Activated naive CD8-positive, alpha-beta T cell treated with anti-CD3 and anti-CD28 coated beads for 36 hours (primary cell): ENCODE results near the gene ACOT4. TPM values are rescaled to one million over a fixed set of nuclear protein-coding genes. Genes with fewer than 3 reads are reported as not detected.
A peak's percentile ranks its signal among the peaks of the same experiment; 100 is the strongest.
"Not testable (repeated sequence)": the region's sequence is repeated elsewhere in the genome, so short reads cannot be mapped to it uniquely, and the experiment has no call there.

ENCODE experiments used
- DNase-seq: peaks from one replicate; pipeline ENCODE4 v3.0.0; 2021
- H3K27ac Mint-ChIP-seq: one replicate; pipeline ENCODE4 v1.8.0; 2022; ENCODE audit warnings: mild to moderate bottlenecking, moderate library complexity, mixed read lengths
- H3K27me3 Mint-ChIP-seq: one replicate; pipeline ENCODE4 v1.8.0; 2022; ENCODE audit warnings: mild to moderate bottlenecking, mixed read lengths
- H3K36me3 Mint-ChIP-seq: one replicate; pipeline ENCODE4 v1.8.0; 2021; ENCODE audit warnings: mild to moderate bottlenecking, mixed read lengths
- H3K4me1 Mint-ChIP-seq: one replicate; pipeline ENCODE4 v1.8.0; 2021; ENCODE audit warnings: mixed read lengths
- H3K4me3 Mint-ChIP-seq: one replicate; pipeline ENCODE4 v1.8.0; 2022; ENCODE audit warnings: mild to moderate bottlenecking, moderate library complexity, mixed read lengths
- H3K9me3 Mint-ChIP-seq: one replicate; pipeline ENCODE4 v1.8.0; 2022; ENCODE audit warnings: mixed read lengths
- total RNA-seq, 2 experiments: library from RNA; stranded (reverse); gene quantifications; one replicate each; pipeline ENCODE4 v1.2.3, GENCODE V29; 2021

The ACOT4 gene
- total RNA-seq, 2 experiments from 2014 or later = 2.0 to 2.4 TPM

GRCh38 chr14:73569185-73569958, 22.3 kb upstream of the ACOT4 start, which contains the start of gene ACOT2:
TSS of gene ACOT2 (plus strand) at chr14:73569213. CDS start at chr14:73569241, 28 bp downstream.
- H3K9me3 Mint-ChIP-seq, H3K27me3 Mint-ChIP-seq: not testable (repeated sequence)
- Mint-ChIP-seq H3K36me3 (peaks cover 39% of the 10 kb centered on the region), H3K4me3 (peak within 1 kb of the TSS; percentile 91), H3K27ac (peak within 1 kb of the TSS; percentile 98), H3K4me1 (peaks cover 37% of the 10 kb centered on the region)
- peak; percentile 89 for DNase-seq

GRCh38 chr14:73570913-73571312, 20.8 kb upstream of the ACOT4 start:
- H3K36me3 Mint-ChIP-seq = peaks cover 35% of the 10 kb centered on the region
- peaks cover 26% of the 10 kb centered on the region for H3K4me1 Mint-ChIP-seq
- not testable (repeated sequence) for H3K9me3 Mint-ChIP-seq, H3K4me3 Mint-ChIP-seq, H3K27ac Mint-ChIP-seq, H3K27me3 Mint-ChIP-seq
- peak; percentile 68 for DNase-seq

- not testable (repeated sequence) for H3K27me3 Mint-ChIP-seq, H3K27ac Mint-ChIP-seq, DNase-seq, H3K4me3 Mint-ChIP-seq, H3K9me3 Mint-ChIP-seq
- peaks cover 19% of the 10 kb centered on the region for H3K36me3 Mint-ChIP-seq
- H3K4me1 Mint-ChIP-seq = peaks cover 13% of the 10 kb centered on the region
Measured at GRCh38 chr14:73573034-73573433, 18.6 kb upstream of the ACOT4 start.

- not testable (repeated sequence) for H3K9me3 Mint-ChIP-seq, H3K27ac Mint-ChIP-seq, H3K4me1 Mint-ChIP-seq, H3K27me3 Mint-ChIP-seq, H3K4me3 Mint-ChIP-seq, DNase-seq
- H3K36me3 Mint-ChIP-seq = peaks cover 13% of the 10 kb centered on the region
Measured at GRCh38 chr14:73573740-73574139, 17.9 kb upstream of the ACOT4 start.

GRCh38 chr14:73574251-73574650, 17.4 kb upstream of the ACOT4 start:
- not testable (repeated sequence) for H3K27me3 Mint-ChIP-seq, H3K4me3 Mint-ChIP-seq, DNase-seq, H3K27ac Mint-ChIP-seq, H3K9me3 Mint-ChIP-seq, H3K4me1 Mint-ChIP-seq
- H3K36me3 Mint-ChIP-seq = peaks cover 13% of the 10 kb centered on the region

- Mint-ChIP-seq H3K4me1 (no peaks in the 10 kb centered on the region), H3K4me3 (no peak overlapping the region), H3K27ac (no peak overlapping the region), H3K27me3 (no peaks in the 10 kb centered on the region), H3K36me3 (peaks cover 15% of the 10 kb centered on the region), H3K9me3 (no peaks in the 10 kb centered on the region)
- DNase-seq = no peak
Measured at GRCh38 chr14:73576391-73576790, 15.3 kb upstream of the ACOT4 start.

GRCh38 chr14:73577214-73577613, 14.5 kb upstream of the ACOT4 start:
- H3K4me1 Mint-ChIP-seq, H3K4me3 Mint-ChIP-seq, H3K9me3 Mint-ChIP-seq, H3K27me3 Mint-ChIP-seq, H3K27ac Mint-ChIP-seq, DNase-seq: not testable (repeated sequence)
- peaks cover 15% of the 10 kb centered on the region for H3K36me3 Mint-ChIP-seq

GRCh38 chr14:73582102-73582979, 9.3 kb upstream of the ACOT4 start:
- H3K9me3 Mint-ChIP-seq, H3K36me3 Mint-ChIP-seq, DNase-seq, H3K4me1 Mint-ChIP-seq, H3K4me3 Mint-ChIP-seq, H3K27me3 Mint-ChIP-seq, H3K27ac Mint-ChIP-seq: not testable (repeated sequence)

- H3K36me3 Mint-ChIP-seq = peaks cover 4% of the 10 kb centered on the region
- no peaks in the 10 kb centered on the region for H3K27me3 Mint-ChIP-seq
- no peak for DNase-seq
- H3K27ac Mint-ChIP-seq = no peak overlapping the region
- H3K4me3 Mint-ChIP-seq = no peak overlapping the region
- peaks cover 10% of the 10 kb centered on the region for H3K4me1 Mint-ChIP-seq
- no peaks in the 10 kb centered on the region for H3K9me3 Mint-ChIP-seq
Measured at GRCh38 chr14:73588695-73589094, 3.0 kb upstream of the ACOT4 start.

GRCh38 chr14:73589116-73589515, 2.6 kb upstream of the ACOT4 start:
- Mint-ChIP-seq H3K27ac (no peak overlapping the region), H3K36me3 (peaks cover 4% of the 10 kb centered on the region)

GRCh38 chr14:73590673-73591004, 1.0 kb upstream of the ACOT4 start:
- H3K9me3 Mint-ChIP-seq, H3K27ac Mint-ChIP-seq, H3K4me3 Mint-ChIP-seq, DNase-seq, H3K36me3 Mint-ChIP-seq, H3K27me3 Mint-ChIP-seq: not testable (repeated sequence)
- peaks cover 10% of the 10 kb centered on the region for H3K4me1 Mint-ChIP-seq

More at GRCh38 chr14:73589116-73589515, 2.6 kb upstream of the ACOT4 start:
- Mint-ChIP-seq H3K4me1 (peaks cover 10% of the 10 kb centered on the region), H3K9me3 (no peaks in the 10 kb centered on the region), H3K27me3 (no peaks in the 10 kb centered on the region), H3K4me3 (no peak overlapping the region)
- no peak for DNase-seq

- Mint-ChIP-seq H3K27me3 (no peaks in the 10 kb centered on the region), H3K36me3 (peaks cover 7% of the 10 kb centered on the region), H3K9me3 (no peaks in the 10 kb centered on the region), H3K27ac (no peak overlapping the region), H3K4me1 (peaks cover 9% of the 10 kb centered on the region), H3K4me3 (no peak overlapping the region)
- DNase-seq = no peak
Measured at GRCh38 chr14:73594491-73594890, 2.8 kb downstream of the ACOT4 start.

GRCh38 chr14:73599499-73599898, 7.8 kb downstream of the ACOT4 start:
- H3K4me1 Mint-ChIP-seq = no peaks in the 10 kb centered on the region

GRCh38 chr14:73602994-73603393, 11.3 kb downstream of the ACOT4 start:
- Mint-ChIP-seq H3K36me3 (no peaks in the 10 kb centered on the region), H3K9me3 (no peaks in the 10 kb centered on the region), H3K27me3 (no peaks in the 10 kb centered on the region), H3K4me1 (no peaks in the 10 kb centered on the region), H3K27ac (no peak overlapping the region), H3K4me3 (no peak overlapping the region)
- no peak for DNase-seq

More at GRCh38 chr14:73599499-73599898, 7.8 kb downstream of the ACOT4 start:
- H3K27ac Mint-ChIP-seq = no peak overlapping the region
- no peak for DNase-seq
- no peaks in the 10 kb centered on the region for H3K27me3 Mint-ChIP-seq
- peaks cover 3% of the 10 kb centered on the region for H3K36me3 Mint-ChIP-seq
- no peak overlapping the region for H3K4me3 Mint-ChIP-seq
- no peaks in the 10 kb centered on the region for H3K9me3 Mint-ChIP-seq

- Mint-ChIP-seq H3K4me3 (no peak overlapping the region), H3K36me3 (no peaks in the 10 kb centered on the region), H3K4me1 (no peaks in the 10 kb centered on the region), H3K9me3 (no peaks in the 10 kb centered on the region), H3K27ac (no peak overlapping the region), H3K27me3 (no peaks in the 10 kb centered on the region)
- DNase-seq = no peak
Measured at GRCh38 chr14:73606271-73606670, 14.6 kb downstream of the ACOT4 start.
